HepG2 (cell line): ENCODE measurements around the gene ZNF428. TPM values are rescaled to one million over a fixed set of nuclear protein-coding genes. Genes with fewer than 3 reads are reported as not detected.

Experiments used
- ATAC-seq: fragments of 200-7000 bp; cut with Tn5 transposase; 3 replicates; pipeline ENCODE4 v1.9.1; 2020; ENCODE audit warnings: mild to moderate bottlenecking, moderate library complexity
- BruUV-seq: library from RNA; stranded (reverse); fragments of 400-500 nt; replicated peaks from 2 replicates; lab custom pipeline; 2021; lab: Mats Ljungman, UMichigan
- CTCF ChIA-PET: fragments of 300-600 bp; formaldehyde crosslinking; extraction: SDS; loops from one replicate; lab custom pipeline; 2021; ENCODE audit warnings: low total read pairs, inconsistent platforms, low intra/inter-chr PET ratio; lab: Yijun Ruan, JAX
- POLR2A ChIA-PET: fragments of 350-600 bp; sonication (Branson Sonifier 250); formaldehyde crosslinking; loops from one replicate; lab custom pipeline; 2020; ENCODE audit warnings: antibody characterized with exemption, inconsistent platforms; lab: Yijun Ruan, JAX
- DNase-seq: peaks from one replicate; pipeline ENCODE4 v3.0.0-alpha.2; 2015; ENCODE audit warnings: low spot score
- FAIRE-seq: peaks from 3 replicates; lab custom pipeline; 2011; peaks lifted over from hg19 to GRCh38; lab: Jason Lieb, UNC
- H2AFZ ChIP-seq: one replicate; pipeline ENCODE4 v1.6.1; 2011; ENCODE audit warnings: low read length, inconsistent platforms
- H3K27ac ChIP-seq: fragments of 300-600 bp; 3 replicates; pipeline ENCODE4 v1.8.0; 2011; ENCODE audit warnings: mixed run types, mild to moderate bottlenecking, mixed read lengths, low read length, inconsistent platforms; ENCODE audit not compliant: insufficient read depth; ENCODE audit errors: extremely low read length
- H3K27me3 ChIP-seq, 2 experiments: fragments of 200-600 bp in 1 of 2; 2 replicates in 1 of 2; 3 replicates in 1 of 2; pipeline versions ENCODE4 v1.6.0 to v1.8.0; 2011; ENCODE audit warnings: low read length in 2 of 2, mild to moderate bottlenecking in 2 of 2, moderate library complexity in 2 of 2, inconsistent platforms in 1 of 2; ENCODE audit not compliant: insufficient read depth in 2 of 2, control insufficient read depth in 1 of 2
- H3K36me3 ChIP-seq, 2 experiments: fragments of 200-600 bp in 1 of 2; replicated peaks in 1 of 2; 2 replicates in 1 of 2; 3 replicates in 1 of 2; pipeline versions ENCODE4 v1.5.1 to v1.8.0; 2011; ENCODE audit warnings: low read length in 2 of 2, inconsistent platforms in 1 of 2; ENCODE audit not compliant: insufficient read depth in 2 of 2, control insufficient read depth in 1 of 2
- H3K4me1 ChIP-seq: 2 replicates; pipeline ENCODE4 v1.5.1; 2012; ENCODE audit warnings: low read length, inconsistent platforms; ENCODE audit not compliant: insufficient read depth
- H3K4me2 ChIP-seq: 2 replicates; pipeline ENCODE4 v1.6.0; 2011; ENCODE audit warnings: low read depth, low read length, inconsistent platforms
- H3K4me3 ChIP-seq, 3 experiments: fragments of 200-600 bp in 1 of 3; sonication (generic), shearing (Covaris generic) in 1 of 3; replicated peaks in 1 of 3; 2 replicates each; pipeline ENCODE4 v1.5.1; 2011 to 2016; ENCODE audit warnings: low read length in 3 of 3, inconsistent platforms in 2 of 3, low read depth in 2 of 3, mild to moderate bottlenecking in 2 of 3, control low read depth in 1 of 3, mixed read lengths in 1 of 3; ENCODE audit not compliant: insufficient read depth in 1 of 3
- H3K79me2 ChIP-seq: one replicate; pipeline ENCODE4 v1.6.1; 2011; ENCODE audit warnings: low read length, inconsistent platforms; ENCODE audit not compliant: insufficient read depth
- H3K9ac ChIP-seq: 2 replicates; pipeline ENCODE4 v1.6.0; 2011; ENCODE audit warnings: mild to moderate bottlenecking, low read depth, low read length, inconsistent platforms; ENCODE audit not compliant: insufficient read depth
- H3K9me3 ChIP-seq: 2 replicates; pipeline ENCODE4 v1.5.1; 2012; ENCODE audit warnings: mild to moderate bottlenecking, low read length
- H4K20me1 ChIP-seq: 2 replicates; pipeline ENCODE4 v1.6.0; 2011; ENCODE audit warnings: inconsistent platforms, mild to moderate bottlenecking, low read length, moderate library complexity; ENCODE audit not compliant: insufficient read depth
- FOXC1 ChIP-seq: sonication (generic); formaldehyde crosslinking; IDR thresholded peaks from 2 replicates; pipeline ENCODE4 v1.8.0; 2022; ENCODE audit warnings: mild to moderate bottlenecking, missing genetic modification reagents, borderline replicate concordance
- JUND ChIP-seq: sonication (generic); formaldehyde crosslinking; IDR thresholded peaks from 2 replicates; pipeline ENCODE4 v1.8.0; 2022; ENCODE audit warnings: mild to moderate bottlenecking, missing genetic modification reagents
- NBN ChIP-seq: fragments of 450-650 bp; conservative IDR thresholded peaks from 2 replicates; pipeline ENCODE4 v1.6.1; 2017
- POGZ ChIP-seq: sonication (generic); formaldehyde crosslinking; IDR thresholded peaks from 2 replicates; pipeline ENCODE4 v1.4.0; 2020; ENCODE audit warnings: mild to moderate bottlenecking, missing genetic modification reagents
- REL ChIP-seq: sonication (generic); formaldehyde crosslinking; conservative IDR thresholded peaks from 2 replicates; pipeline ENCODE4 v1.8.0; 2022; ENCODE audit warnings: mild to moderate bottlenecking, missing genetic modification reagents, moderate library complexity
- SNAPC2 ChIP-seq: sonication (generic); formaldehyde crosslinking; IDR thresholded peaks from 2 replicates; pipeline ENCODE4 v1.8.1; 2022; ENCODE audit warnings: mild to moderate bottlenecking, missing genetic modification reagents
- SNAPC4 ChIP-seq: sonication (generic); formaldehyde crosslinking; IDR thresholded peaks from 2 replicates; pipeline ENCODE4 v1.4.0; 2020; ENCODE audit warnings: mild to moderate bottlenecking, missing genetic modification reagents
- STAG1 ChIP-seq: sonication (generic); formaldehyde crosslinking; IDR thresholded peaks from 2 replicates; pipeline ENCODE4 v1.4.0; 2020; ENCODE audit warnings: missing genetic modification reagents
- ZNF121 ChIP-seq: sonication (generic); formaldehyde crosslinking; IDR thresholded peaks from 2 replicates; pipeline ENCODE4 v1.5.0; 2020; ENCODE audit warnings: mild to moderate bottlenecking, missing genetic modification reagents
- ZNF160 ChIP-seq: sonication (generic); formaldehyde crosslinking; IDR thresholded peaks from 2 replicates; pipeline ENCODE4 v1.8.0; 2022; ENCODE audit warnings: mild to moderate bottlenecking, inconsistent platforms, missing genetic modification reagents
- ZNF383 ChIP-seq: sonication (generic); formaldehyde crosslinking; IDR thresholded peaks from 2 replicates; pipeline ENCODE4 v1.4.0; 2020; ENCODE audit warnings: missing genetic modification reagents, mild to moderate bottlenecking, borderline replicate concordance
- ZNF530 ChIP-seq: sonication (generic); formaldehyde crosslinking; IDR thresholded peaks from 2 replicates; pipeline ENCODE4 v1.5.0; 2020; ENCODE audit warnings: low read depth, mild to moderate bottlenecking, missing genetic modification reagents
- ZNF576 ChIP-seq: sonication (generic); formaldehyde crosslinking; IDR thresholded peaks from 2 replicates; pipeline ENCODE4 v1.4.0; 2020; ENCODE audit warnings: mild to moderate bottlenecking, missing genetic modification reagents
- ZNF672 ChIP-seq: sonication (generic); formaldehyde crosslinking; IDR thresholded peaks from 2 replicates; pipeline ENCODE4 v1.8.1; 2022; ENCODE audit warnings: missing genetic modification reagents
- ZNF770 ChIP-seq: sonication (generic); formaldehyde crosslinking; IDR thresholded peaks from 2 replicates; pipeline ENCODE4 v1.5.0; 2020; ENCODE audit warnings: mild to moderate bottlenecking, missing genetic modification reagents
- WGBS: methylation state at CpG from one replicate; pipeline ENCODE4 v1.1.6; 2017; ENCODE audit warnings: low lambda C conversion rate; 5-methylcytosine and 5-hydroxymethylcytosine counted together
- in situ Hi-C: cut with HindIII; loops from 2 replicates; pipeline ENCODE4 v1.10.0; 2017; ENCODE audit warnings: low pct_unique_long_range_greater_than_20kb; ENCODE audit not compliant: extremely low pct_ligation_motif_present
- intact Hi-C: fragments of 100-400 bp; cut with micrococcal nuclease; formaldehyde crosslinking; loops from one replicate; pipeline ENCODE4 v1.10.0; 2022; ENCODE audit not compliant: unreplicated experiment
- polyA plus RNA-seq, 8 experiments: library from polyadenylated mRNA; depleted of rRNA in 3 of 8; stranded (reverse) in 7 of 8; unstranded in 1 of 8; fragments of >200 nt; fragmentation: Illumina TruSeq in 4 of 8; extraction: Trizol in 4 of 8; gene quantifications; 2 replicates each; pipeline versions ENCODE4 v1.2.1 to v1.2.3, GENCODE V29; 2011 to 2016; ENCODE audit warnings: low read depth in 4 of 8, missing spikeins in 1 of 8, mixed read lengths in 1 of 8; ENCODE audit not compliant: insufficient read depth in 1 of 8
- total RNA-seq, 5 experiments: library from RNA; depleted of rRNA; stranded (reverse); fragments of >200 nt; fragmentation: Illumina TruSeq; extraction: Trizol; gene quantifications; 2 replicates each; pipeline ENCODE4 v1.2.3, GENCODE V29; 2016; ENCODE audit warnings: low read depth in 1 of 5

The ZNF428 gene
- total and polyA plus RNA-seq, 2 of the 13 experiments (the other 11 are each of a cell fraction or from before 2014, with no cell fraction given): 10.4 to 26.9 TPM

GRCh38 chr19:43570174-43570791, 49.1 kb downstream of the ZNF428 start:
- Histone ChIP-seq H3K9me3 (no peaks in the 10 kb centered on the region), H3K79me2 (peaks cover 8% of the 10 kb centered on the region), H3K4me1 (peaks cover 11% of the 10 kb centered on the region; the same call in 1 of the 2 replicates), H3K27ac (no peak overlapping the region), H3K27me3 (no peaks in the 10 kb centered on the region; a peak in 1 of 5 replicates), H3K9ac (no peak overlapping the region), H3K36me3 (peaks cover 0 to 1% of the 10 kb centered on the region in 2 experiments; a peak in 2 of 5 replicates), H4K20me1 (no peaks in the 10 kb centered on the region), H3K4me2 (no peak overlapping the region), H3K4me3 (no peak overlapping the region), H2AFZ (no peak overlapping the region)
- in situ Hi-C loops (no loop called here), intact Hi-C loops (no loop called here)
- CTCF ChIA-PET: no interaction called here
- TF ChIP-seq REL (CRISPR knock-in tag) (no peak), SNAPC4 (no peak), ZNF576 (no peak), POGZ (CRISPR knock-in tag) (no peak), NBN (no peak), FOXC1 (no peak), ZNF121 (CRISPR knock-in tag) (peak; percentile 70; the same call in 1 of the 2 replicates), ZNF530 (CRISPR knock-in tag) (no peak), ZNF383 (CRISPR knock-in tag) (no peak), JUND (CRISPR knock-in tag) (no peak), SNAPC2 (CRISPR knock-in tag) (no peak), STAG1 (no peak), ZNF770 (CRISPR knock-in tag) (peak; percentile 20; the same call in 1 of the 2 replicates), ZNF160 (CRISPR knock-in tag) (no peak), ZNF672 (CRISPR knock-in tag) (no peak)
- 92% methylated on average over 5 of the region's 5 CpGs for WGBS
- no TSS peak for BruUV-seq
- ATAC-seq: no peak
- DNase-seq: no peak
- POLR2A ChIA-PET: no interaction called here
- FAIRE-seq: no peak
